Spleen (tissue), 11 donors: ENCODE results near the gene CEMIP2. TPM values are rescaled to one million over a fixed set of nuclear protein-coding genes. Genes with fewer than 3 reads are reported as not detected.

Experiments
- DNase-seq: peaks from one replicate; pipeline ENCODE4 v3.0.0-alpha.2; 2020
- H3K27ac ChIP-seq, 8 donors: fragments of 200-600 bp; sonication (generic) in 7 of 8; 1 replicate in 4 of 8; 2 replicates in 4 of 8; pipeline versions ENCODE4 v1.5.0 to v1.8.0; 2016 to 2021; ENCODE audit warnings: inconsistent platforms in 4 of 8, mild to moderate bottlenecking in 4 of 8, moderate library complexity in 1 of 8
- H3K27me3 ChIP-seq, 7 donors: fragments of 200-600 bp; sonication (generic) in 6 of 7; replicated peaks in 1 of 7; 1 replicate in 4 of 7; 2 replicates in 3 of 7; pipeline versions ENCODE4 v1.5.0 to v1.8.0; 2016 to 2021; ENCODE audit warnings: inconsistent platforms in 3 of 7, mild to moderate bottlenecking in 1 of 7
- H3K36me3 ChIP-seq, 6 donors: fragments of 200-600 bp; sonication (generic) in 5 of 6; 1 replicate in 4 of 6; 2 replicates in 2 of 6; pipeline versions ENCODE4 v1.5.0 to v1.8.0; 2016 to 2021; ENCODE audit warnings: inconsistent platforms in 2 of 6
- H3K4me1 ChIP-seq, 6 donors: fragments of 200-600 bp; sonication (generic) in 5 of 6; 1 replicate in 3 of 6; 2 replicates in 3 of 6; pipeline versions ENCODE4 v1.5.0 to v1.8.0; 2016 to 2021; ENCODE audit warnings: inconsistent platforms in 3 of 6
- H3K4me3 ChIP-seq, 8 donors: fragments of 200-600 bp; sonication (generic) in 7 of 8; 1 replicate in 4 of 8; 2 replicates in 4 of 8; pipeline versions ENCODE4 v1.5.0 to v1.8.0; 2016 to 2021; ENCODE audit warnings: inconsistent platforms in 4 of 8, mild to moderate bottlenecking in 4 of 8, moderate library complexity in 2 of 8
- H3K9me3 ChIP-seq, 8 donors: fragments of 200-600 bp; sonication (generic) in 7 of 8; 1 replicate in 4 of 8; 2 replicates in 4 of 8; pipeline versions ENCODE4 v1.5.0 to v1.8.0; 2016 to 2021; ENCODE audit warnings: inconsistent platforms in 4 of 8
- POLR2A ChIP-seq, 3 donors: fragments of 450-650 bp; IDR thresholded peaks; one replicate each; pipeline ENCODE4 v1.5.1; 2017; ENCODE audit warnings: antibody characterized with exemption in 3 of 3, mild to moderate bottlenecking in 1 of 3
- POLR2AphosphoS5 ChIP-seq, 3 donors: sonication (generic); formaldehyde crosslinking; IDR thresholded peaks; one replicate each; pipeline ENCODE4 v1.5.1; 2017; ENCODE audit warnings: antibody characterized with exemption in 3 of 3
- WGBS, 5 donors: extraction: QIAGEN DNeasy Blood & Tissue Kit in 3 of 5; methylation state at CpG; one replicate each; pipeline versions ENCODE4 v1.1.5 to v1.1.7; 2013 to 2018; 5-methylcytosine and 5-hydroxymethylcytosine counted together
- intact Hi-C: fragments of 100-400 bp; cut with DNase I; formaldehyde crosslinking; loops from one replicate; pipeline ENCODE4 v1.15.0; 2023; ENCODE audit warnings: low total_unique reads
- polyA plus RNA-seq, 3 donors: library from polyadenylated mRNA; stranded (reverse); fragments of 200-250 nt; gene quantifications; one replicate each; pipeline ENCODE4 v1.2.1, GENCODE V29; 2013
- total RNA-seq, 7 donors: library from RNA; depleted of rRNA in 3 of 7; stranded (reverse); fragments of >200 nt in 3 of 7; fragmentation: NEBNext Ultra II Directional in 4 of 7; extraction: Animal tissue kit (Norgen Biotek cat#: 25700) in 4 of 7; gene quantifications; one replicate each; pipeline versions ENCODE4 v1.1.0 to v1.2.1, GENCODE V29; 2016 to 2021
- TF ChIP-seq, protein P1 (sequence below), 11 experiments: fragments of 200-600 bp in 7 of 11; fragments of 450-650 bp in 4 of 11; sonication (generic) in 4 of 11; IDR thresholded peaks in 8 of 11; conservative IDR thresholded peaks in 3 of 11; 1 replicate in 7 of 11; 2 replicates in 4 of 11; pipeline versions ENCODE4 v1.4.0 to v1.8.0; 2016 to 2021; ENCODE audit warnings: antibody characterized with exemption in 11 of 11, inconsistent platforms in 4 of 11, mild to moderate bottlenecking in 1 of 11
- donor health status: healthy with polysubstance abuse.
- donor health status: DM: no; HTN: no; CAD: no; lungs with moderate emphysema.
- donor health status: DM: no; HTN: no; CAD: no.
- donor health status: Bipolar disorder and iron deficiency.
- donor health status: healthy.
- donor health status: DM: no; HTN: no; CAD: no.
- donor health status: DM: yes; HTN: yes; CAD: no.

Gene CEMIP2
- total and polyA plus RNA-seq, 10 donors: 14.2 to 175 (median 86.1) TPM

DNA sequence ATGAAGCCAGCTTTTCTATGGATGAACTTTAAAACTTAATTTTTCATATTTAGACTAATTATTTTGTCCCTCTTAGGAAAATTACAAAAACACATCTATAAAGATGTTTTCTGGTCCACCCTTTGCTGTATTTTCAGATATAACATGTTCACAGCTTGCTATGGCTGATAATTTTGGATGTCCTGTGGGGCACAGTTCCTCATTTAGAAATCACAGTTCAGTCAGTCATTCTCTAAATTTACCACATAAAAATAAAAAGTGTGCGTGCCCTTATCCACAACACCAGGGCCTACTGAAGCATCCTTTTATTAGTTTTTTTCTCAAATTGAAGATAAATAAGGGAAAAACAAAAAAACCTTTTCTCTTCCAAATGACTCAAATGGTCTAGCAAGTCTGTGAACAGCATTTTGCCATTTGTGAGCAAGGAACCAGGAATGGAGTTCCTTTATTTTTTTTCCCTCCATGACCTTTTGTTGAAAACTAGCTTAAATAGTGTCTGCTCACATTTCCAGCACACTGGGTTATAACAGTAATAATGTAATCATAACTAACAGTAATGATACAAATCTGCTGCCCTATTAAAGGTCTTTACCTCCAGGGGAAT, 87.1 kb downstream of the CEMIP2 start:
- Histone ChIP-seq H3K4me3 (no peak overlapping the region), H3K36me3 (peaks cover 0 to 43% (median 4%) of the 10 kb centered on the region in 6 donors), H3K27me3 (no peaks in the 10 kb centered on the region), H3K27ac (peak overlapping the region in 5 of 8 donors; percentile 3 to 50 (median 6)), H3K4me1 (peaks cover 12 to 84% (median 47%) of the 10 kb centered on the region in 6 donors), H3K9me3 (peaks cover 0 to 1% (median 0%) of the 10 kb centered on the region in 8 donors)
- WGBS, 5 donors: 34 to 62% (median 40%) methylated on average over 1 of the region's 1 CpG
- DNase-seq: no peak
- TF ChIP-seq, protein P1, sequence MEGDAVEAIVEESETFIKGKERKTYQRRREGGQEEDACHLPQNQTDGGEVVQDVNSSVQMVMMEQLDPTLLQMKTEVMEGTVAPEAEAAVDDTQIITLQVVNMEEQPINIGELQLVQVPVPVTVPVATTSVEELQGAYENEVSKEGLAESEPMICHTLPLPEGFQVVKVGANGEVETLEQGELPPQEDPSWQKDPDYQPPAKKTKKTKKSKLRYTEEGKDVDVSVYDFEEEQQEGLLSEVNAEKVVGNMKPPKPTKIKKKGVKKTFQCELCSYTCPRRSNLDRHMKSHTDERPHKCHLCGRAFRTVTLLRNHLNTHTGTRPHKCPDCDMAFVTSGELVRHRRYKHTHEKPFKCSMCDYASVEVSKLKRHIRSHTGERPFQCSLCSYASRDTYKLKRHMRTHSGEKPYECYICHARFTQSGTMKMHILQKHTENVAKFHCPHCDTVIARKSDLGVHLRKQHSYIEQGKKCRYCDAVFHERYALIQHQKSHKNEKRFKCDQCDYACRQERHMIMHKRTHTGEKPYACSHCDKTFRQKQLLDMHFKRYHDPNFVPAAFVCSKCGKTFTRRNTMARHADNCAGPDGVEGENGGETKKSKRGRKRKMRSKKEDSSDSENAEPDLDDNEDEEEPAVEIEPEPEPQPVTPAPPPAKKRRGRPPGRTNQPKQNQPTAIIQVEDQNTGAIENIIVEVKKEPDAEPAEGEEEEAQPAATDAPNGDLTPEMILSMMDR (IDR thresholded peaks at IDR 0.05 in 8 of 11, conservative IDR thresholded peaks at IDR 0.05 in 3 of 11): no peak
- no peak for TF ChIP-seq POLR2A (IDR thresholded peaks at IDR 0.05)
- TF ChIP-seq POLR2AphosphoS5 (IDR thresholded peaks at IDR 0.05): no peak
- intact Hi-C loops: no loop called here

DNA sequence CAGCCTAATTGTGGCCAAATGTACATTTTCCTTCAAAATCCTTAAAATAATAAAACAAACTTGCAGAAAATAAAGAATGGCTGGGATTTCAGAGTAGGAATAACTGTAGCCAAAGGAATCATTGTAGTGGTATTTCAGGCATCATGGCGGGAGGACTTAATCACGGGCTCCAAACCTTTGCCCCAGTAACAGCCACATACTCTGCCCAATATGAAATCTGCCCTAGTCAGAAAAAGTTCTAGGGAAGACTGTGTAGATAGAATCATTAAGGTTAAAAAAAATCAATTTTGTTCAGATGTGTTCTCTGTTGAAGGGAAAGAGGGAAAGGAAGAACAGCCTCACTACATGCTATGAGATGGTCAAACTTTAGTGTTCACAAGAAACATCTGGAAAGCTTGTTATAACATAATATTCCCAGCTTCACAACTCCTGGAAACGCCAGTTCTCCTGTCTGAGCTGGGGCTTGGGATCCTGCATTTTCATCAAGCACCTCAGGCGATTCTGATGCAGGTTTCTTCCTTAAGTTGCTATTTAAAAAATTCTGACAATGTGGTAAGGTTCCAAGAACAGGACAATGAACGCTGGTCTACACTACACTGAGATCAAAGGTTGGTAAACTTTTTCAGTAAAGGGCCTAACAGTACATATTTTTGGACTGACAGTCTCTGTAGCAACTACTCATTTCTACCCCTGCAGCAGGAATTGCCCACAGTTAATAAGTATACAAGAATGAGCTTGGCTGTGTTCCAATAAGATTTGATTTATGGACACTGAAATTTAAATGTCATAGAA, 87.9 kb downstream of the CEMIP2 start:
- Histone ChIP-seq H3K27me3 (no peaks in the 10 kb centered on the region), H3K27ac (peak overlapping the region in 4 of 8 donors; percentile 4 to 50 (median 18)), H3K9me3 (peaks cover 0 to 9% (median 0%) of the 10 kb centered on the region in 8 donors), H3K4me3 (no peak overlapping the region), H3K36me3 (peaks cover 0 to 34% (median 3%) of the 10 kb centered on the region in 6 donors), H3K4me1 (peaks cover 7 to 84% (median 40%) of the 10 kb centered on the region in 6 donors)
- WGBS, 5 donors: 55 to 65% (median 60%) methylated on average over 5 of the region's 5 CpGs
- no peak for DNase-seq
- intact Hi-C loops: no loop called here
- TF ChIP-seq POLR2A (IDR thresholded peaks at IDR 0.05) (no peak), POLR2AphosphoS5 (IDR thresholded peaks at IDR 0.05) (no peak)
- TF ChIP-seq, protein P1 (IDR thresholded peaks at IDR 0.05 in 8 of 11, conservative IDR thresholded peaks at IDR 0.05 in 3 of 11): no peak

GRCh38 chr9:71678999-71679398, 89.3 kb downstream of the CEMIP2 start:
- Histone ChIP-seq H3K27me3 (no peaks in the 10 kb centered on the region), H3K4me3 (no peak overlapping the region), H3K27ac (peak overlapping the region in 5 of 8 donors; percentile 7 to 76 (median 69)), H3K36me3 (peaks cover 0 to 21% (median 0%) of the 10 kb centered on the region in 6 donors), H3K4me1 (peaks cover 0 to 76% (median 26%) of the 10 kb centered on the region in 6 donors), H3K9me3 (peaks cover 0 to 11% (median 0%) of the 10 kb centered on the region in 8 donors)
- TF ChIP-seq POLR2A (IDR thresholded peaks at IDR 0.05): no peak
- TF ChIP-seq, protein P1 (IDR thresholded peaks at IDR 0.05 in 8 of 11, conservative IDR thresholded peaks at IDR 0.05 in 3 of 11): no peak
- no peak for TF ChIP-seq POLR2AphosphoS5 (IDR thresholded peaks at IDR 0.05)
- DNase-seq: no peak
- 36 to 50% (median 49%) methylated on average over 3 of the region's 3 CpGs for WGBS, 5 donors
- intact Hi-C loops: no loop called here

GRCh38 chr9:71677209-71677608, 91.1 kb downstream of the CEMIP2 start:
- H3K4me3 ChIP-seq: no peak overlapping the region
- peak overlapping the region in 6 of 8 donors; percentile 47 to 77 (median 71) for H3K27ac ChIP-seq
- DNase-seq: no peak
- H3K4me1 ChIP-seq: peaks cover 0 to 70% (median 21%) of the 10 kb centered on the region in 6 donors
- H3K27me3 ChIP-seq: no peaks in the 10 kb centered on the region
- H3K9me3 ChIP-seq: peaks cover 0 to 11% (median 0%) of the 10 kb centered on the region in 8 donors
- TF ChIP-seq, protein P1 (IDR thresholded peaks at IDR 0.05 in 8 of 11, conservative IDR thresholded peaks at IDR 0.05 in 3 of 11): no peak
- TF ChIP-seq POLR2AphosphoS5 (IDR thresholded peaks at IDR 0.05) (no peak), POLR2A (IDR thresholded peaks at IDR 0.05) (no peak)
- H3K36me3 ChIP-seq: peaks cover 0 to 5% (median 0%) of the 10 kb centered on the region in 6 donors
- intact Hi-C loops: no loop called here
- WGBS, 5 donors: 91 to 96% (median 94%) methylated on average over 1 of the region's 1 CpG
